Measurements from ENCODE around the gene TRAF1.

The TRAF1 gene

GRCh38 chr9:120904061-120904977 lies 22.3 kb downstream of the TRAF1 start:
- no peak for DNase-seq

- no peak for DNase-seq
Measured at GRCh38 chr9:120902569-120903535, 23.7 kb downstream of the TRAF1 start.

DNA sequence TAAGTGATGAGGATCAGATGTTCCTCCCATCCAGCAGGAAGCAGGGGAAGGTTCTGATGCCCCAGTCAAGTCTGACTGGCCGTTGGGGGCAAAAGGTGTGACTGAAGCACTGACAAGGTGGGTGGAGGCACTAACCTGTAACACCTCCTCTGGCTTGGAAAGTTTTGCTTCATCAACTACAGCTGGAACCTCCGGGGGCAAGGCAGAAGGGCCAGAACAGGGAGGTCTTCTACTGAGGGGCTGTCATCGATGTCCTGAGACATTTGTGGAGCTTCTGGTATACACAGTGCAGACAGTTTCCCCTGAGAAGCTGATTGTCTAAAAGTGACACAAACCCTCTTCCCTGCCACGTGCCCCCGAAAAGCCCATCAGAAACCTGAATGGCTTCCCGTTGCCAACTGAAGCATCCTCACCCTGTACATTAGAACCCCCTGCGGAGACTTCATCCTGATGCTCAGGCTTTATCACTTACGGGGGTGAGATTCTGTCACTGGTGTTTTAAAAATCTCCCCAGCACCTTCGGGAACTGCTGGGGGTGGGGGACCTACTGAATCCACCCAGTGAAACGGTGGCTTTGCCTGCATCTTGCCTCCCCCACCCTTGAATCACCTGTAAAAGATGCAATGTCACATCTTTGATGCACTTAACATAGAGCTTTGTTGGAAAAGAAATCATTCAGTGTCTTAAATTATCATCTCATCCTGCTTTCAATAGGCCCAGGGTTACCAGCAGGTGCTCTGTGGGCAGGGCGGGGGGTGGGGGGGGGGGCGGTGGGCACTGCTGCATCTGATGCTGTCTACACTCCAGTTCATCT lies 24.6 kb downstream of the TRAF1 start:
- DNase-seq, result no peak

- DNase-seq, result no peak
Measured at GRCh38 chr9:120900824-120901223, 25.8 kb downstream of the TRAF1 start.

GRCh38 chr9:120899490-120900068 lies 27.0 kb downstream of the TRAF1 start:
- DNase-seq, result no peak

- DNase-seq, result no peak
Measured at GRCh38 chr9:120898396-120898795, 28.2 kb downstream of the TRAF1 start.

GRCh38 chr9:120895951-120896350 lies 30.6 kb downstream of the TRAF1 start:
- DNase-seq, result no peak

GRCh38 chr9:120894321-120895148 lies 32.1 kb downstream of the TRAF1 start:
- DNase-seq, result peak; percentile 84

DNA sequence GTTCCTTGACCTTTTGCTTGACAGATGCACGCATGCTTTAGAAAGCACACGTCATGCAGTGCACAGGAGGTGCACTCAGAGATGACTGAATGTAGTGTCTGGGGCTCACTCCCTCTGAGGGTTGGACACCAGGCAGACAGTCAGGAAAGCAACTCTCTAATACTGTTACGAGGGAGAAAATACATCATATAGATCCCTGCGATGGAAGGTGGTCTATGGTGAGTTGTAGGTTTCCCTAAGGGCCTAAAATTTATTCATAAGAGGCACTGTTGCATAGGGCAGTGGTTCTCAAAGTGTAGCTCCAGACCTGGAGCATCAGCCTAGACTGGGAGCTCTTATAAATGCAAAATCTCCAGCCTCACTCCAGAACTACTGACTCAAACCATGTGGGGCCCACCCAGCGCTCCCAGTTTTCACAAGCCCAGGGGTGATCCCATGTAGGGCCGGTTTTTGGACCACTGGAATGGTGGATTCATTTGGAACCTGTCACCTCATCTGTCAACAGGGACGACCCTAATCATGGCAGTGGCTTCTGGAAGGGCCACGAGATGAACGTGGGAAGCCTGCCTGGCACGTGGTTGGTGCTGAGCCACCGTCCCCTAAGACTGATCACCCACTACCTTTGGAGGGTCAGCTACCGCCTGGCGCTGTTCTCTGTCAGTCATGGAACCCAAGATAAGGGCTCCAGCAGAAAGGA lies 32.8 kb downstream of the TRAF1 start:
- DNase-seq, result no peak

- DNase-seq, result no peak
Measured at GRCh38 chr9:120892748-120893610, 33.6 kb downstream of the TRAF1 start.

DNA sequence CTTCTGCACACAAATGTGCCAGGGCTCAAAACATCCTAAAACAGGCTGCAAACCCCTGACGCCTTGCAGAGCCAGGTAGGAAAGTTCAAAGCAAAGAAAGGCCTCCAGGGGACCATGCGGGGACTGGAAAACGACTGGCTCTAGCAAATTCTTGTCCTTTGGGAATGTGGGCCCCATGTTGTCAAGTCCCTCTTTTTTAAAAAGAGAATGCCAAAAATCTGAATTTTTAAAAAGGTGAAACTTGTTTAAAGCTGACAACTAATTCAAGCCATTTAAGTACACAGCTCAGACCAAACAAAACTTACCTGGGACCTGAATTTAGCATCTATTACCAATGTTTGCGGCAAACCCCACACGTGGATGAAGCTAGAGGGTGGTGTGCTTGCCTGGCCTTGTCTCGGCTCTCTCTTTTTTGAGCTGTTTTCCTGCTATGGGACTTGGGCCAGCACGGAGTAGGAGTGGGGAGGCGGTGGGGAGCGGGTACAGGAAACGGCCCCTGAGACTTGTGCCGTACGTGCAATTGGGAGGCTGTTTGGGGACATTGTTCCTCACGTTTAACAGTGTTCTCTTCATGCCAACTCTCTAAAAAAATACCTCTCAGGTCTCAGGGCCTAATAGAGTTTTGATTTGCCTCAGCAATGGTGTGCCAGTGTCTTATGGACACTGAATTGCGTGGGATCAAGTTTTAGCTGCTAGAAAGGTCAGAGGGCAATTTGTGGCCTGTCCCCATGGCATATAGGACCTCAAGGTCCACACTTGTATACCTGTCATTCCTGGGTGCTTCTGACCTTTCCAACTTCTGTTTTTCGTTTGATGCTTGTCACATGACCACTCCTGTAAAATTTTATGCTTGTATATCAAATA lies 34.5 kb downstream of the TRAF1 start:
- no peak for DNase-seq

DNA sequence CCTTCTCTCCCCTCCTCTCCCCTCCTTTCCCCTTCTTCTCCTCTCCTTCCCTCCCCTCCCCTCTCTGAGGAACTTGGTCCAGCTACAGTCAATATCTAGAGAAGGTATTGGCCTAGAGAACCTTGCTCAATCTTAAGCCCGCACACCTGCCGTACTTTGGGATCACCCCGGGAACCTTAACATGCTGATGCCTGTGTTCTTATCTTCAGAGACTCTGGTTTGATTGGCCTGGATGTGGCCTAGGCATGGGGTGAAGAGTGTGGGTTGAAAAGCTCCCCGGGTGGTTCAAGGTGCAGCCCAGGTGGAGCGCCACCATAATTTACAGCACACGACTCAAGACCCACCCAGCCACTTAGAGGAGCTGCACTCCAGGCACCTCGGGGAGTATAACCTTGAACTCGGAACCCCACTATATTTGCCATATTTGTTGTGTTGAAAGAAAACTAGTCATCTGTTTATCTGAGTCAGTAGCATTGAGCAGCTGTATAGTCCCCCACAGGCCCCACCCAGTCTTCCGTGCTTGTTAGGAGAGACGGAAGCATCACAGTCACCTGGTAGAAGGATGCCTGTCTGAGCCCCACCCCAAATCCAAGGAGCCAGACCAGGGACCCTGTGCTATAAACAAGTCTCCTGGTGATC lies 35.2 kb downstream of the TRAF1 start:
- no peak for DNase-seq

DNA sequence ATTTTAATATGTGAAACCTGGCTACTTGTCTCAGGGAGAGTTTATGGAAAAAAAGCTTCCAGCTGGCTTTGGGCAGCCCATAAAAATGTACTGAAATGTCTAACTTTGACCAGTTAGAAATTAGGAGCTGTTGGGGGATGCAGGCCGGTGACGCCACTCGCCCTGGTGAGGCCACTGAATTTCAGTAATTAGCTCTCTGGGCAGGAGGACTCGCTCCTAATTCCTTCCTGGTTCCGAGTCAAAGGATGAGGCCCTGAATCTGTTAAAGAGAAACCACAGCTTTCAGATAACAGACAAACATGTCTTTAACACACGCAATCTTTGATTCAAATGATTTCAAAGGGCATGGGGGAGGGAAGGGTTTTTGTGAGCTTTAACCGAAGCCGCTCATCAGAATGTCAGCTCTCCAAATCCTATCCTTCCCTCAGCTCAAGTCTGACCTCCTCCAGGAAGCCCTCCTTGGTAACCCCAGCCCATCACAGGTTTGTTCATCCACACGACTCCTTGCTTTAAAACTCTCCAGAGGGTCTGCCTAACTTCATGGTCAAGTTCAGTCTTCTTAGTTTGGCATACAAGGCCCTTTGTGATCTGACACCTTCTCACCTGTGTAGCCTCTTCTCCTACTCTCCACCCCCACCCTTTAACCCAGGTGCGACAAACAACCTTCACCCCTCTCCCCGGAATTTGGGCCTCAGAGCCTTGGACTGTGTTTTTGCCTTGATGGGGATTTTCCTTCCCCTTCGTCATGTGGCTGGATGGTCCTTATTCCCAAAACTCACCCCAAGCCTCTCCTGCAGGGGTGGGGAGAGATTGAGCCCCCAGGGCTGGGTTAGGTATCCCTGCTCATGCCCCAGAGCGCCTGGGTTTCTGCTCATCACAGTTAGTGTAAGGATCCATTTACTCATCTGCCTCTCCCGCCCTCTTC lies 36.0 kb downstream of the TRAF1 start:
- peak; percentile 80 for DNase-seq

DNA sequence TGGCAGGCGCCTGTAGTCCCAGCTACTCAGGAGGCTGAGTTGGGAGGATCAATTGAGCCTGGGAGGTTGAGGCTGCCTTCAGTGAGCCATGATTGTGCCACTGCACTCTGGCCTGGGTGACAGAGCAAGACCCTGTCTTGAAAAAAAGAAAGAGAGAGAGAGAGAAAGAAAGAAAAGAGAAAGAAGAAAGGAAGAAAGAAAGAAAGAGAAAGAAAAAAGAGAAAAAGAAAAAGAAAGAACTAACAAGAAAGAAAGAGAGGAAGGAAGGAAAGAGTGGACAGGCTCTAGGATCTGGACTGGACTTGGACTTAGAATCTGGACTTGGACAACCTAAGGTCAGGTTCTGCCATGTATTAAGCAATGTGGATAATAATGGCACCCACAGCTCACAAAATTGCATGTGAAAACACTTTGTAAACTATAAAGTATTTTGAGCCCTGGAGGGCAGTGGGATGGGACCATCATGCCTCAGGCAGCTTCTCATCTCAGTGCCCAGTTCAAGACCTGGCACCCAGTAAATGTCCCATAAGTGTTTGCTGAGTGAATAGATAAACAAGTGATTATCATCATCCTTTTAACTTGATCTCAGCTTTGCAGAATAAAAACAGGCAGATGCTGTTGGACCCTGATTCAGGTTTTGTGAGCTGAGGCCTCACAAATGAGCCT lies 36.9 kb downstream of the TRAF1 start:
- no peak for DNase-seq

GRCh38 chr9:120888626-120889025 lies 38.0 kb downstream of the TRAF1 start:
- no peak for DNase-seq

GRCh38 chr9:120886490-120886967 lies 40.1 kb downstream of the TRAF1 start:
- DNase-seq, result no peak

Data from femur (tissue), 1 donor.